Measurements from ENCODE around the gene SCTR. TPM values are rescaled to one million over a fixed set of nuclear protein-coding genes. Genes with fewer than 3 reads are reported as not detected.
A peak's percentile ranks its signal among the peaks of the same experiment; 100 is the strongest.

Gene SCTR
- total and polyA plus RNA-seq, 2 of the 13 experiments (the other 11 are each of a cell fraction or from before 2014, with no cell fraction given) = not detected

DNA sequence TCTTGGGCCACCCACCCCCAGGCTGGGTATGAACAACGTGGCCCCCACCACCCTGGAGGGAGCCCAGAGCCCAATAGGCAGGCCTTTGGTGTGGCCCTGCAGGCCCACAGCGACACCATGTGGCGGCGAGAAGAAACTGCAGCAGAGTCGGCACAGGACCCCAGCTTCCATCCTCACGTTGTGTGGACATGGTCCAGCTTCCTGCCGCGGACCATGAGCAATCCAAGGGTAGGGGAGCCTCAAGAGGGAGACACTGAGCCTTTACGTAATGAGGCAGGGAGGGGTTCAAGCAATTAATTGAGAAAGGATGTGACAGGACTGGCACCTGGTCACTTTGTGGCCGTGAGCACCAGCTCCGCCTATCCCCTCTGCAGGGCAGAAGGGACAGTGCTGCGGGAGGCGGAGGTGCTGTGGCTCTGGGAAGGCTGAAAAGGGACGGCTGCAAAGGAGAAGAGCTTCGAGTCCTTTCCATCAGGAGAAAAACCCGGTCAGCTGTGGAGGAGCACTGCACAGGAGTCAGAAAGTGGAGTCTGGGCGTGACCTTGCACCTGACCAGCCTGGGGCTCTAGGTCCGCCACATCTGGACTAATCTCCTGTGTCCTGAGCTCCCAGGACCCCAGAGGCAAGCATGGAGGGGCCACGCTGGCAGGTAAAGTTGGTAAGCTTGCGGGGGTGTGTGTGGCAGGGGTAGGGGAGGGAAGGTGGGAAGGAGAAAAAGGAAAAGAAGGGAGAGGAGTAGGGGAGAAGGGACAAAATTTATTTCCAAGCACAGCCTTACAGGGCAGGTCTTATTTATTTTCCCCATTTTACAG is 47.8 kb downstream of the SCTR start (continued):
- TF ChIP-seq TCF7 (IDR thresholded peaks at IDR 0.05; ENCODE audit: low read depth) (no peak), HOXA5 (CRISPR knock-in tag; IDR thresholded peaks at IDR 0.05) (peak; percentile 76), HMG20A (CRISPR knock-in tag; IDR thresholded peaks at IDR 0.05; ENCODE audit: borderline replicate concordance) (peak; percentile 27; the same call in 1 of the 2 replicates), SP1 (IDR thresholded peaks at IDR 0.05) (no peak), SP1 (CRISPR knock-in tag; IDR thresholded peaks at IDR 0.05) (peak; percentile 41; the same call in 1 of the 2 replicates), YEATS2 (CRISPR knock-in tag; IDR thresholded peaks at IDR 0.05; ENCODE audit: borderline replicate concordance) (peak; percentile 74; the same call in 1 of the 2 replicates), ELF1 (CRISPR knock-in tag; IDR thresholded peaks at IDR 0.05) (peak; percentile 53), ZNF10 (CRISPR knock-in tag; IDR thresholded peaks at IDR 0.05; ENCODE audit: borderline replicate concordance, low read depth) (no peak), HNF4G (IDR thresholded peaks at IDR 0.05; ENCODE audit: borderline replicate concordance, low read depth, low read length) (no peak), HNF4G (CRISPR knock-in tag; IDR thresholded peaks at IDR 0.05; ENCODE audit: borderline replicate concordance, low read depth) (no peak), BCL6 (CRISPR knock-in tag; IDR thresholded peaks at IDR 0.05) (peak; percentile 38; the same call in 1 of the 2 replicates), ZNF253 (CRISPR knock-in tag; IDR thresholded peaks at IDR 0.05; ENCODE audit: borderline replicate concordance) (no peak), ZNF776 (CRISPR knock-in tag; IDR thresholded peaks at IDR 0.05) (0 out of 2 replicates have a peak, but pooled peaks have one; percentile 44)
- TF ChIP-seq, protein P1, sequence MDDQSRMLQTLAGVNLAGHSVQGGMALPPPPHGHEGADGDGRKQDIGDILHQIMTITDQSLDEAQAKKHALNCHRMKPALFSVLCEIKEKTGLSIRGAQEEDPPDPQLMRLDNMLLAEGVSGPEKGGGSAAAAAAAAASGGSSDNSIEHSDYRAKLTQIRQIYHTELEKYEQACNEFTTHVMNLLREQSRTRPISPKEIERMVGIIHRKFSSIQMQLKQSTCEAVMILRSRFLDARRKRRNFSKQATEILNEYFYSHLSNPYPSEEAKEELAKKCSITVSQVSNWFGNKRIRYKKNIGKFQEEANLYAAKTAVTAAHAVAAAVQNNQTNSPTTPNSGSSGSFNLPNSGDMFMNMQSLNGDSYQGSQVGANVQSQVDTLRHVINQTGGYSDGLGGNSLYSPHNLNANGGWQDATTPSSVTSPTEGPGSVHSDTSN (CRISPR knock-in tag; IDR thresholded peaks at IDR 0.05; ENCODE audit: borderline replicate concordance) = no peak
- TF ChIP-seq, protein P2, sequence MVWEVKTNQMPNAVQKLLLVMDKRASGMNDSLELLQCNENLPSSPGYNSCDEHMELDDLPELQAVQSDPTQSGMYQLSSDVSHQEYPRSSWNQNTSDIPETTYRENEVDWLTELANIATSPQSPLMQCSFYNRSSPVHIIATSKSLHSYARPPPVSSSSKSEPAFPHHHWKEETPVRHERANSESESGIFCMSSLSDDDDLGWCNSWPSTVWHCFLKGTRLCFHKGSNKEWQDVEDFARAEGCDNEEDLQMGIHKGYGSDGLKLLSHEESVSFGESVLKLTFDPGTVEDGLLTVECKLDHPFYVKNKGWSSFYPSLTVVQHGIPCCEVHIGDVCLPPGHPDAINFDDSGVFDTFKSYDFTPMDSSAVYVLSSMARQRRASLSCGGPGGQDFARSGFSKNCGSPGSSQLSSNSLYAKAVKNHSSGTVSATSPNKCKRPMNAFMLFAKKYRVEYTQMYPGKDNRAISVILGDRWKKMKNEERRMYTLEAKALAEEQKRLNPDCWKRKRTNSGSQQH (CRISPR knock-in tag; IDR thresholded peaks at IDR 0.05; ENCODE audit: low read depth) = peak; percentile 90; the same call in 1 of the 2 replicates
- TF ChIP-seq, protein P3, sequence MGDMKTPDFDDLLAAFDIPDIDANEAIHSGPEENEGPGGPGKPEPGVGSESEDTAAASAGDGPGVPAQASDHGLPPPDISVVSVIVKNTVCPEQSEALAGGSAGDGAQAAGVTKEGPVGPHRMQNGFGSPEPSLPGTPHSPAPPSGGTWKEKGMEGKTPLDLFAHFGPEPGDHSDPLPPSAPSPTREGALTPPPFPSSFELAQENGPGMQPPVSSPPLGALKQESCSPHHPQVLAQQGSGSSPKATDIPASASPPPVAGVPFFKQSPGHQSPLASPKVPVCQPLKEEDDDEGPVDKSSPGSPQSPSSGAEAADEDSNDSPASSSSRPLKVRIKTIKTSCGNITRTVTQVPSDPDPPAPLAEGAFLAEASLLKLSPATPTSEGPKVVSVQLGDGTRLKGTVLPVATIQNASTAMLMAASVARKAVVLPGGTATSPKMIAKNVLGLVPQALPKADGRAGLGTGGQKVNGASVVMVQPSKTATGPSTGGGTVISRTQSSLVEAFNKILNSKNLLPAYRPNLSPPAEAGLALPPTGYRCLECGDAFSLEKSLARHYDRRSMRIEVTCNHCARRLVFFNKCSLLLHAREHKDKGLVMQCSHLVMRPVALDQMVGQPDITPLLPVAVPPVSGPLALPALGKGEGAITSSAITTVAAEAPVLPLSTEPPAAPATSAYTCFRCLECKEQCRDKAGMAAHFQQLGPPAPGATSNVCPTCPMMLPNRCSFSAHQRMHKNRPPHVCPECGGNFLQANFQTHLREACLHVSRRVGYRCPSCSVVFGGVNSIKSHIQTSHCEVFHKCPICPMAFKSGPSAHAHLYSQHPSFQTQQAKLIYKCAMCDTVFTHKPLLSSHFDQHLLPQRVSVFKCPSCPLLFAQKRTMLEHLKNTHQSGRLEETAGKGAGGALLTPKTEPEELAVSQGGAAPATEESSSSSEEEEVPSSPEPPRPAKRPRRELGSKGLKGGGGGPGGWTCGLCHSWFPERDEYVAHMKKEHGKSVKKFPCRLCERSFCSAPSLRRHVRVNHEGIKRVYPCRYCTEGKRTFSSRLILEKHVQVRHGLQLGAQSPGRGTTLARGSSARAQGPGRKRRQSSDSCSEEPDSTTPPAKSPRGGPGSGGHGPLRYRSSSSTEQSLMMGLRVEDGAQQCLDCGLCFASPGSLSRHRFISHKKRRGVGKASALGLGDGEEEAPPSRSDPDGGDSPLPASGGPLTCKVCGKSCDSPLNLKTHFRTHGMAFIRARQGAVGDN (CRISPR knock-in tag; IDR thresholded peaks at IDR 0.05) = peak; percentile 79
- TF ChIP-seq, protein P4, sequence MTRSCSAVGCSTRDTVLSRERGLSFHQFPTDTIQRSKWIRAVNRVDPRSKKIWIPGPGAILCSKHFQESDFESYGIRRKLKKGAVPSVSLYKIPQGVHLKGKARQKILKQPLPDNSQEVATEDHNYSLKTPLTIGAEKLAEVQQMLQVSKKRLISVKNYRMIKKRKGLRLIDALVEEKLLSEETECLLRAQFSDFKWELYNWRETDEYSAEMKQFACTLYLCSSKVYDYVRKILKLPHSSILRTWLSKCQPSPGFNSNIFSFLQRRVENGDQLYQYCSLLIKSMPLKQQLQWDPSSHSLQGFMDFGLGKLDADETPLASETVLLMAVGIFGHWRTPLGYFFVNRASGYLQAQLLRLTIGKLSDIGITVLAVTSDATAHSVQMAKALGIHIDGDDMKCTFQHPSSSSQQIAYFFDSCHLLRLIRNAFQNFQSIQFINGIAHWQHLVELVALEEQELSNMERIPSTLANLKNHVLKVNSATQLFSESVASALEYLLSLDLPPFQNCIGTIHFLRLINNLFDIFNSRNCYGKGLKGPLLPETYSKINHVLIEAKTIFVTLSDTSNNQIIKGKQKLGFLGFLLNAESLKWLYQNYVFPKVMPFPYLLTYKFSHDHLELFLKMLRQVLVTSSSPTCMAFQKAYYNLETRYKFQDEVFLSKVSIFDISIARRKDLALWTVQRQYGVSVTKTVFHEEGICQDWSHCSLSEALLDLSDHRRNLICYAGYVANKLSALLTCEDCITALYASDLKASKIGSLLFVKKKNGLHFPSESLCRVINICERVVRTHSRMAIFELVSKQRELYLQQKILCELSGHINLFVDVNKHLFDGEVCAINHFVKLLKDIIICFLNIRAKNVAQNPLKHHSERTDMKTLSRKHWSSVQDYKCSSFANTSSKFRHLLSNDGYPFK (CRISPR knock-in tag; IDR thresholded peaks at IDR 0.05; ENCODE audit: borderline replicate concordance) = 0 out of 2 replicates have a peak, but pooled peaks have one; percentile 16
- TF ChIP-seq, protein P5, sequence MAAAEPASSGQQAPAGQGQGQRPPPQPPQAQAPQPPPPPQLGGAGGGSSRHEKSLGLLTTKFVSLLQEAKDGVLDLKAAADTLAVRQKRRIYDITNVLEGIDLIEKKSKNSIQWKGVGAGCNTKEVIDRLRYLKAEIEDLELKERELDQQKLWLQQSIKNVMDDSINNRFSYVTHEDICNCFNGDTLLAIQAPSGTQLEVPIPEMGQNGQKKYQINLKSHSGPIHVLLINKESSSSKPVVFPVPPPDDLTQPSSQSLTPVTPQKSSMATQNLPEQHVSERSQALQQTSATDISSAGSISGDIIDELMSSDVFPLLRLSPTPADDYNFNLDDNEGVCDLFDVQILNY (CRISPR knock-in tag; conservative IDR thresholded peaks at IDR 0.05) = no peak
